ENCODE measurements around the gene KLK3. TPM values are rescaled to one million over a fixed set of nuclear protein-coding genes. Genes with fewer than 3 reads are reported as not detected.

The KLK3 gene
- total RNA-seq, 1 donor from 2014 or later: not detected

DNA sequence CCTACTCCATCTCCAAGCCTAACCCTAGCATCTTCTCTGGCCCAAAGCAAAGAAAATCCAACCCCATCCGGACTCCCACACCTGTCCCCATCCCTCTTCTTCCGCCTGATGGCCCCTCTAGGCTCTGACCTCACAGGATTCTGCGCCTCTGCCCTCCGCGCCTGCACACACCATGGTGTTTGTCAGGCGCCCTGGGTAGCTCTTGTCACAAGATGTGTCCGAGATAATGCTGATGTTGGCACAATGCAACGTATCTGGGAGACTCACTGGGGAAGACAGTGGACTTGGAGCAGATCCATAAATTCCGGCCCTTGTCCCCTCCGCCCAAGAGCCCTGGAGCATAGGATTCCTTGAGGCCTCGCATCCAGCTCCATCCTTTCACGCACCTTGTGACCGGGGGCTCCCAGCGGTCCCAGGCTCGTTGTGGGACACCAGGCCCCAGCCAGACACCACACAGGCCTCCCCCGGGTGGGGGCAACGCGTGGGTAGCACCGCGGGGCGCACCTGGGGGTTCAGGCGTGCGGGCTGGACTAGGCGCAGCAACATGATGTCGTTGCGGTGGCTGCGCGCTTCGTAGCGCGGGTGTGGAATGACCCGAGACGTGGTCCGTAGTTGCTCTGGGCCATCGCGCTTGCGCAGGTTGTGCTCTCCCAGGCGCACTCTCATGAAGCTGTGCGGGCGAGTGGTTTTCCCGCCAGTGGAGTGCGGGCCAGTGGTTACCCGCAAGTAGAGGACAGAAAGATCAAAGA lies 28.0 kb upstream of the KLK3 start:
- DNase-seq (ENCODE audit: extremely low spot score in 2 of 2): no peak
- intact Hi-C loops (cut with DNase I): no loop called here
- no peak overlapping the region for H3K27ac ChIP-seq
- no peaks in the 10 kb centered on the region for H3K9me3 ChIP-seq
- no peaks in the 10 kb centered on the region for H3K4me1 ChIP-seq
- no peak overlapping the region for H3K4me3 ChIP-seq
- no peaks in the 10 kb centered on the region for H3K27me3 ChIP-seq
- TF ChIP-seq POLR2A (IDR thresholded peaks at IDR 0.05): no peak
- no peak for TF ChIP-seq CTCF (IDR thresholded peaks at IDR 0.05)
- TF ChIP-seq POLR2AphosphoS5 (IDR thresholded peaks at IDR 0.05; ENCODE audit: insufficient read depth in 1 of 2, low read depth in 1 of 2): no peak
- H3K36me3 ChIP-seq: no peaks in the 10 kb centered on the region

GRCh38 chr19:50827476-50827875 lies 27.2 kb upstream of the KLK3 start:
- intact Hi-C loops (cut with DNase I): no loop called here
- TF ChIP-seq CTCF (IDR thresholded peaks at IDR 0.05): no peak
- no peak for TF ChIP-seq POLR2AphosphoS5 (IDR thresholded peaks at IDR 0.05; ENCODE audit: insufficient read depth in 1 of 2, low read depth in 1 of 2)
- TF ChIP-seq POLR2A (IDR thresholded peaks at IDR 0.05): no peak
- Histone ChIP-seq H3K27ac (no peak overlapping the region), H3K27me3 (no peaks in the 10 kb centered on the region), H3K4me3 (no peak overlapping the region), H3K36me3 (no peaks in the 10 kb centered on the region), H3K4me1 (no peaks in the 10 kb centered on the region), H3K9me3 (no peaks in the 10 kb centered on the region)
- no peak for DNase-seq (ENCODE audit: extremely low spot score in 2 of 2)

DNA sequence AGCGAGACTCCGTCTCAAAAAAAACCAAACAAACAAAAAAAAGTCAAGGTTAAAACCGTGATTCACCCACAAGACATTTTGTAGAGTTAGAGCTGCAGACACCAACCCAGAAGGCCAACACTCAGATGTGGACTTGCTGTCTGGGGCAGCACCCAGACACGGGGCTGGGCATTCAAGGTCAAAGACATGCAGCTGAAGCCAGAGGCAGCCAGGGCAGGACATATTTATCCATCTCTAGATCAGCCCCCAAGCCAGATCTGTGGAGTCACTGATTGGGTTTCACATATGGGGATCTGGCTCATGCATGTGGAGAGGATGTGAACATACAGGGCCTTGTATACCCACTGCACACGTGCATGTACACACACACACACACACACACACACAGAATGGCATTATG lies 24.9 kb upstream of the KLK3 start:
- intact Hi-C loops (cut with DNase I): no loop called here
- no peaks in the 10 kb centered on the region for H3K9me3 ChIP-seq
- no peak overlapping the region for H3K4me3 ChIP-seq
- H3K27ac ChIP-seq: no peak overlapping the region
- TF ChIP-seq CTCF (IDR thresholded peaks at IDR 0.05): no peak
- TF ChIP-seq POLR2AphosphoS5 (IDR thresholded peaks at IDR 0.05; ENCODE audit: insufficient read depth in 1 of 2, low read depth in 1 of 2): no peak
- no peak for TF ChIP-seq POLR2A (IDR thresholded peaks at IDR 0.05)
- DNase-seq (ENCODE audit: extremely low spot score in 2 of 2): no peak
- H3K27me3 ChIP-seq: no peaks in the 10 kb centered on the region
- no peaks in the 10 kb centered on the region for H3K36me3 ChIP-seq
- H3K4me1 ChIP-seq: no peaks in the 10 kb centered on the region

GRCh38 chr19:50830266-50831025 lies 24.3 kb upstream of the KLK3 start:
- no peak overlapping the region for H3K27ac ChIP-seq
- no peak for TF ChIP-seq CTCF (IDR thresholded peaks at IDR 0.05)
- TF ChIP-seq POLR2AphosphoS5 (IDR thresholded peaks at IDR 0.05; ENCODE audit: insufficient read depth in 1 of 2, low read depth in 1 of 2): no peak
- TF ChIP-seq POLR2A (IDR thresholded peaks at IDR 0.05): no peak
- no peaks in the 10 kb centered on the region for H3K9me3 ChIP-seq
- H3K36me3 ChIP-seq: no peaks in the 10 kb centered on the region
- peaks cover 5% of the 10 kb centered on the region for H3K4me1 ChIP-seq
- H3K27me3 ChIP-seq: no peaks in the 10 kb centered on the region
- no peak for DNase-seq (ENCODE audit: extremely low spot score in 2 of 2)
- H3K4me3 ChIP-seq: no peak overlapping the region
- intact Hi-C loops (cut with DNase I): no loop called here

- H3K9me3 ChIP-seq: no peaks in the 10 kb centered on the region
- H3K27me3 ChIP-seq: no peaks in the 10 kb centered on the region
- H3K36me3 ChIP-seq: no peaks in the 10 kb centered on the region
- H3K4me3 ChIP-seq: no peak overlapping the region
- no peak overlapping the region for H3K27ac ChIP-seq
- TF ChIP-seq POLR2AphosphoS5 (IDR thresholded peaks at IDR 0.05; ENCODE audit: insufficient read depth in 1 of 2, low read depth in 1 of 2): no peak
- TF ChIP-seq POLR2A (IDR thresholded peaks at IDR 0.05): no peak
- no peak for TF ChIP-seq CTCF (IDR thresholded peaks at IDR 0.05)
- H3K4me1 ChIP-seq: peaks cover 9% of the 10 kb centered on the region
- intact Hi-C loops (cut with DNase I): no loop called here
- no peak for DNase-seq (ENCODE audit: extremely low spot score in 2 of 2)
Observed at GRCh38 chr19:50831026-50831396, 23.7 kb upstream of the KLK3 start.

Measured in vagina (tissue), 2 donors.